ENCODE data around the gene LRP3.
"Not testable (repeated sequence)": the region's sequence is repeated elsewhere in the genome, so short reads cannot be mapped to it uniquely, and the experiment has no call there.

The LRP3 gene

DNA sequence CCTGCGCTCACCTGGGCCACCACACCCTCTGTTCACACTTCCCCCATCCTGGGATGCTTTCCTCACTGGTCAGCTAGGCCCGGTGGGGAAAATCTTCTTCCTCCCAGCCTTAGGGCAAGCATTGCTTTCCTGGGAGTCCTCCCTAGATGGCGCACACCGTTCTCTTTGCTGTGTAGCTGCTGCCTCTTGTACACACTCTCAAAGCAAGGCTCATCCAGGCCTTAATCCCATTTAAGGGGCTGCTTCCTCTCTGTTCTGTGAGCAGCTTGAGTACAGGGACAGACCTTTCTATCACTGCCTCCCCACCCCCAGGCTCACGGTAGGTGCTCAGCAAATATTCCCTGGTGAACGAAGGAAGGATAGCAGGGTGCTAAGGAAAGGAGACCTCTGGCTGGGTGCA is 20.5 kb downstream of the LRP3 start:
- no peak overlapping the region for H3K4me3 Mint-ChIP-seq
- H3K9me3 Mint-ChIP-seq = no peaks in the 10 kb centered on the region
- H3K27me3 Mint-ChIP-seq = no peaks in the 10 kb centered on the region
- no peaks in the 10 kb centered on the region for H3K36me3 Mint-ChIP-seq (ENCODE audit: low read depth)
- no peaks in the 10 kb centered on the region for H3K4me1 Mint-ChIP-seq
- H3K27ac Mint-ChIP-seq = no peak overlapping the region
- ATAC-seq (no peak), DNase-seq (no peak)

DNA sequence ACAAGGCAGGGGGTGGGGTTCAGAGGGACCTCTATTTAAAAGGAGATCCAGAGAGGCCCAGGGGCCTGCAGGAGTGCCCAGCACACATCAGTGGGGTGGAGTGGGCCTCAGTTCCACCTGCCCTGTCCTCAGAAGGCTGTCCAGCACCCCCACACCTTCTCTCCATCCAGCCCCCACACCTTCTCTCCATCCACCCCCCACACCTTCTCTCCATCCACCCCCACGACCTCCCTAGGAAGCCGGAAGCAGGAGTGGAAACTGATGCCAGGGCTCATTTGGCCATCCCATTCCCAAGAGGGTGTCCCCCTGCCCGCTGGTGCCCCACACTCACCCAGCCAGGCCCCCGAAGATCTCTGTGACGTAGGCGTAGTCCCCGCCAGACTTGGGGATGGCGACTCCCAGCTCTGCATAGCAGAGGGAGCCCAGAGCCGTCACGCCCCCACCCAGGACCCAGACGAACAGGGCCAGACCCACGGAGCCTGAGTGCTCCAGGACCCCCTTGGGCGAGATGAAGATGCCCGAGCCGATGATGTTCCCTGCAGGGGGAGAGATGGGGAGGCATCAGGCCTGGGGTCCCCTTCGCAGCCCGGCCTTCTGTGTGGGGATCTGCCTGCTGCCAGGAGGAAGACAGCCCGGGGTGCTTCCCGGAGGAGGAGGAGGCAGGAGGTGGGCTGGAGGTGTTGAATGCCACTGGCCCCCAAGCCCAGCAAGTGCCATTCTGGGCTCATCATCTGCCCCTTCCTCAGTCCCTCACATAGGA is 21.5 kb downstream of the LRP3 start:
- Mint-ChIP-seq H3K27ac (no peak overlapping the region), H3K36me3 (ENCODE audit: low read depth) (no peaks in the 10 kb centered on the region), H3K27me3 (peaks cover 4% of the 10 kb centered on the region), H3K4me1 (no peaks in the 10 kb centered on the region), H3K4me3 (no peak overlapping the region), H3K9me3 (no peaks in the 10 kb centered on the region)
- no peak for ATAC-seq
- DNase-seq = no peak

DNA sequence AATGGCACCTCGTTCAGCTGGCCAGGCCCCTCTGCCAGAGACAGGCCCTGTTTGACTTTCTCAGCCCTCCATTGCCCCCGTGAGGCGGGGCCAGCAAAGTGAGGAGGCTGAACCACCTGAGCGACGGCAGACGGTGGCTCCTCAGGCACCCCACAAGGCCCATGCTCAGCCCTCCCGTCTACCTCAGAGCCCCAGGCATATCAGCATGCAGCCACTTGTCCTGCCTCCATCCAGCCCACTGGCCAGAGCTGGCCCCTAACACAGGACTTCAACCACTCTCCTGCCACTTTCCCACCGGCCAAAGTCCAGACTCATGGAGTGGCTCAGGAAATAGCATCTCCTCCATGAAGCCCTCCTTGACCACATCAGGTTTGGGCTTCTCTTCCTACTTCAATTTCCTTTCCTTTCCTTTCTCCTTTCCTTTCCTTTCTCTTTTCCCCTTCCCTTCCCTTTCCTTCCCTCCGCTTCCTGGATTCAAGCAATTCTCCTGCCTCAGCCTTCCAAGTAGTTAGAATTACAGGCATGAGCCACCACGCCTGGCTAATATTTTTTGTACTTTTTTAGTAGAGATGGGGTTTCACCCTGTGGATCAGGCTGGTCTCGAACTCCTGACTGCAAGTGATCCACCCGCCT is 22.2 kb downstream of the LRP3 start:
- no peaks in the 10 kb centered on the region for H3K4me1 Mint-ChIP-seq
- no peak for DNase-seq
- no peaks in the 10 kb centered on the region for H3K36me3 Mint-ChIP-seq (ENCODE audit: low read depth)
- H3K27me3 Mint-ChIP-seq = peaks cover 7% of the 10 kb centered on the region
- no peak overlapping the region for H3K4me3 Mint-ChIP-seq
- H3K27ac Mint-ChIP-seq = no peak overlapping the region
- no peak for ATAC-seq
- H3K9me3 Mint-ChIP-seq = no peaks in the 10 kb centered on the region

DNA sequence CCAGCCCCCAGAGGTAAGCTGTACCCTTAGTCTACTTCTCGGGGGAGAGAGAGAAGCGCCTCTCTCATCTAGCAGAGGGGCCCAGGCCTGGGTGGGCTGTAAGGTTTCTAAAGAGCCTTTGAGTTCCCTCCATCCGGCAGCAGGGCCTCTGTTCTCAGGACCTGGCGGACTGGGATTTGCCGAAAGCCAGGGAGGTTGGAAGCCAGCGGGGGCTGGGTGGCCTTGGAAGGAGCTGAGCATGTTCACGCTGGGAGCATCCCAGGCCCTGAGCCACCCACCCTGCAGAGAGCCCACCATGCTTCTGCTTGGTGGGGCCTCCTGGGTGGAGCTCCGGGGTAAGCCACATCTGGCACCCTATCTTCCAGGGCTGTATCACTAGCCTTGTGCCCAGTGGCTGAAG is 23.8 kb downstream of the LRP3 start:
- no peaks in the 10 kb centered on the region for H3K4me1 Mint-ChIP-seq
- DNase-seq (no peak), ATAC-seq (no peak)
- H3K36me3 Mint-ChIP-seq (ENCODE audit: low read depth) = no peaks in the 10 kb centered on the region
- H3K27ac Mint-ChIP-seq = no peak overlapping the region
- peaks cover 12% of the 10 kb centered on the region for H3K27me3 Mint-ChIP-seq
- no peak overlapping the region for H3K4me3 Mint-ChIP-seq
- H3K9me3 Mint-ChIP-seq = no peaks in the 10 kb centered on the region

DNA sequence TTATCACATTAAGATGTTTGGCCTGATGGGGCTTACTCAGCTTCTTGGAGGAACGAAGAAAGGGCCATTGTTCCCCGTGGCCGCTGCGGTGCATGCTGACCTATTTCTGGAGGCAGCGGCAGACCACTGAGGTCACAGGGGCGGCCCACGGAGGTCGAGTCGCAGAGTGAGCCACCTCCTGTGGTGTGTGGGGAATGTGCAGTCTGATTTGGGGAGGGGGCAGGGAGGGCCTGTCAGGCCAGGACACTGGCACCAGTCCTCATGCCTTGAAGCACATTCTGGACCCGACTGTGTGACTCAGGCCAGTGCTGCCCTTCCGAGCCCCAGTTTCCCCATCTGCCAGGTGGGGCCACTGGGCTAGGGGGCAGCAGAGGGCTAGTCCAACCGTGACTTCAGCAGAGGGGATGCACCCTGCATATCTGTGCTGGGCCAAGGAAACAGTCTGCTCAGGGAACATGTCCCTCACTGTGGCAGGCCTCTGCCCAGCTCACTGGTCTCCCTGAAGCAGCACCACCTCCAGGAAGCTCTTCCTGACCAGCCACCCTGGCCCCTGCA is 25.2 kb downstream of the LRP3 start:
- H3K36me3 Mint-ChIP-seq (ENCODE audit: low read depth) = no peaks in the 10 kb centered on the region
- H3K27ac Mint-ChIP-seq = no peak overlapping the region
- ATAC-seq (no peak), DNase-seq (no peak)
- H3K4me1 Mint-ChIP-seq = no peaks in the 10 kb centered on the region
- H3K9me3 Mint-ChIP-seq = no peaks in the 10 kb centered on the region
- peaks cover 17% of the 10 kb centered on the region for H3K27me3 Mint-ChIP-seq
- no peak overlapping the region for H3K4me3 Mint-ChIP-seq

DNA sequence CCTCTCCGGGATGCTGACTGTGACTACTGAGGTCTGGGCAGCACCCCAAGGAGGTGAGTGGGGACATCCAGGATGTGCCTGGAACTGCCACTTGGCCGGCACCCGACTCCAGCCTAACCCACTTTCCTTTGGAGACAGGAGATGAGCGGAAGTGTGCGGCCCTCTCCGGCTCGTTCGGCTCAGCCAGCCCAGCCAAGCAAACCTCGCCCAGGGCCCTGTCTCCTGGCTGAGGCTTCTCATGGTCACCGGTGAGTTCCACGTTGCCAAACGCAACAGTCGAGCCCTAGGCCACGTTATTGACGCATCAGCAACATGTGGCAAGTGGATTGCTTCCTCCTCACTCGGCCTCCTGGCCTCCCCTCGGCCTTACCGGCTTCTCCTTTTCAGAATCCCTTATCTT is 26.0 kb downstream of the LRP3 start:
- H3K27me3 Mint-ChIP-seq = peaks cover 24% of the 10 kb centered on the region
- H3K4me3 Mint-ChIP-seq = no peak overlapping the region
- ATAC-seq = no peak
- no peaks in the 10 kb centered on the region for H3K36me3 Mint-ChIP-seq (ENCODE audit: low read depth)
- H3K27ac Mint-ChIP-seq = no peak overlapping the region
- no peak for DNase-seq
- H3K9me3 Mint-ChIP-seq = no peaks in the 10 kb centered on the region
- peaks cover 2% of the 10 kb centered on the region for H3K4me1 Mint-ChIP-seq

DNA sequence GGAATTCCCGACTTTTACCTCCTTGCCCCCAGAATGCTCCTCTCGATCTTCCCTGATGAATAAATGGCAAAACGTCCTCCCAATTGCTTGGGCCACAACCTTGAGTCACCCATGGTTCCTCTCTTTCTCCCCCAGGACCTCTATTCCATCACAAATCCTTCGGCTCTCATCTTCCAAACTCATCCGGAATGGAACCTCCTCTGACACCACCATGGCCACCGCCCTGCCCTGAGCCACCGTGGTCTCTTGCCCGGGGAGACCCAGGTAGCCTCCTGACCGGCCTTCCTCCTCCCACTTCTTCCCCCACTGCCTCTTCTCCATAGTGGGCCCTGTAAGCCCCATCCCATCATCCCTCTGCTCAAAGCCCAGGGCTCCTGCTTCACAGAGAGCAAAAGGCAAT is 26.6 kb downstream of the LRP3 start:
- no peak overlapping the region for H3K4me3 Mint-ChIP-seq
- no peaks in the 10 kb centered on the region for H3K9me3 Mint-ChIP-seq
- H3K27ac Mint-ChIP-seq = no peak overlapping the region
- ATAC-seq (no peak), DNase-seq (no peak)
- no peaks in the 10 kb centered on the region for H3K36me3 Mint-ChIP-seq (ENCODE audit: low read depth)
- peaks cover 2% of the 10 kb centered on the region for H3K4me1 Mint-ChIP-seq
- peaks cover 25% of the 10 kb centered on the region for H3K27me3 Mint-ChIP-seq

DNA sequence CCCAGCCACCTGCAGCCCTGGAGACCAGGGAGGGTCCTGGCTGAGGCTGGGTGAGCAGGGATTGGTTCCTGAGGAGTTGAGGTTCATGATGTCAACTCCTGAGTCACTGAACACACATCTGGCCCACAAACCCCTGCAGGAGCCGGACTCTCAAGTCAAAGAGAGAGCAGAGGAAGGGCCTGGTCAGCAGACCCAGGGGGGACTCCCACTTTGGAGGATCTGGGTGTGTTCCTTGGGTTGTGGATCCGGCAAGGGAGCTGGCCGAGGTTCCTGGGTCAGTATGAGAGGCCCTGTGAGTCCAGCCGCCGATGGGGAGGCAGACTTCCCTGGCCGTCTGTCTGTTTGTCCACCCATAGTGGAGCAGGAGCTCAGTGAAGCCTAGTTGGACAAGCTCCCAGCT is 27.5 kb downstream of the LRP3 start:
- ATAC-seq (no peak), DNase-seq (no peak)
- Mint-ChIP-seq H3K27ac (no peak overlapping the region), H3K4me1 (peaks cover 10% of the 10 kb centered on the region), H3K36me3 (ENCODE audit: low read depth) (no peaks in the 10 kb centered on the region), H3K4me3 (no peak overlapping the region), H3K27me3 (peaks cover 32% of the 10 kb centered on the region), H3K9me3 (no peaks in the 10 kb centered on the region)

DNA sequence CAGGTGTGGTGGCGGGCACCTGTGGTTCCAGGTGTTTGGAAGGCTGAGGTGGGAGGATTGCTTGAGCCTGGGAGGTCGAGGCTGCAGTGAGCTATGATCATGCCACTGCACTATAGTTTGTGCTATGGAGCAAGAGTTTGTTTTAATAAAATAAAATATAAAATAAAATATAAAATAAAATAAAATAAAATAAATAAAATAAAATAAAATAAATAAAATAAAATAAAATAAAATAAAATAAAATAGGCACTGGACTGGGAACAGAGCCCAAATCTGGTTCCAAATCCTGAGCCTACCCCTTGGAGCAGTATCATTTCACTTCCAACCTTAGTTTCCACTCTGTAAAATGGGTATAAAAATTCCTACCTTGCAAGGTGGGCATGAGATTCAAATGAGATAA is 28.1 kb downstream of the LRP3 start:
- ATAC-seq; DNase-seq; H3K36me3 Mint-ChIP-seq (ENCODE audit: low read depth); H3K4me1 Mint-ChIP-seq; H3K9me3 Mint-ChIP-seq; H3K4me3 Mint-ChIP-seq; H3K27ac Mint-ChIP-seq: not testable (repeated sequence)
- H3K27me3 Mint-ChIP-seq = peaks cover 36% of the 10 kb centered on the region

DNA sequence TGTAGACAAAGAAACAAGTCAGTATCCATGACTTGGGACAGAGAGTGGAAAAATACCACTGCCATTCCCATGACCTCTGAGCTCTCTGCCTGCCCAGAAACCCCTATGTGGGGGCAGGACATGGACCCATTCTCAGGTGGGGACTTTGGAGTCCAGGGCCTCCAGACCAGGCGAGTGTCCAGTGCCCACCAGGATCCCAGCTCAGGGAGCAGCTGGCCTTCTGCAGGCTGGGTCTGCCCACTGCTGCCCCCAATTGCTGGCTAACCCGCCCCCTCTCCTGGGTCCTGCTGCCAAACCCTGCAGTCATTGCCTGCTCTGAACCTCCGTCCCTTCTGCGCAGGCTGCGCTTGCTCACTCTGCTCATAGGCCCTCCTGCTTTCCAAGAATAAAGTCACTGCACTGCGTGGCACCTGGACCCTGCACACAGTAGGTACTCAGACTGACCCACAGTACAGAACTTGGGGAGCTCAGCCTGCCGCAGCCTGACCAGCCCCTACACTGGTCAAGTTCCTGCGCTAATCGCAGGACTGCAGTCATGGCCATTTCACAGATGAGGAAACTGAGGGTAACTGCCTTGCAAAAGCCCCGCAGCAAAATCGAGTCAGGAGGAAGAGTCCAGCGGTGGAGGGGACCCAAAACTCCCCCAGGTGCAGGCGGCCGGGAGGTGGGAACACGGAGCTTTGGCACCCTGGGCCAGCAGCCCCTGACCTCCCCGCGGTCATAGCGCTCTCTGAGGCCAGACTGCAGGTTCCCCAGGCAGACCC is 30.7 kb downstream of the LRP3 start:
- no peak overlapping the region for H3K4me3 Mint-ChIP-seq
- peaks cover 10% of the 10 kb centered on the region for H3K4me1 Mint-ChIP-seq
- H3K27ac Mint-ChIP-seq = no peak overlapping the region
- no peak for DNase-seq
- peaks cover 14% of the 10 kb centered on the region for H3K36me3 Mint-ChIP-seq (ENCODE audit: low read depth)
- peaks cover 17% of the 10 kb centered on the region for H3K9me3 Mint-ChIP-seq
- no peak for ATAC-seq
- peaks cover 55% of the 10 kb centered on the region for H3K27me3 Mint-ChIP-seq

DNA sequence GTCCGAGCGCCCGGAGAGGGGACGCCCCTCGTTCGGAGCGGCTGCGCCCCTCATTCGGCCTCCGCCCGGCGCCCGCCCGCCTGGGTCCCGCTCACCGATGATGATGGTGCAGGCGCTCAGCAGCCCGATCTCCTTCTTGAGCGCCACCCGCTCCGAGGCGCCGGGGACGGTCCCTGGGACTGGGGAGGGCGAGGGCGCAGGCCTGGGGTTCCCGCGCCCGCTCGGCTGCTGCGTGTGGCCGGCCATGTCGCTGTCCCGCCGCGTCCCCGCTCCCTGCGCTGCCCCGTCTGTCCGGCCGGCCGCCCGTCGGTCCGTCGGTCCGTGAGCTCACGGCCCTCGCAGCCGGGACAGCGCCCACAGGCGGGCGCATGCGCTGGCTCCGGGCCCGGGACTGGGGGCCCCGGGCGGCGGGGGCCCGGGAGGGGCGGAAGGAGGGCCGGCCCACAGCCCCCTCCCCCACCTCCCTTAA is 31.4 kb downstream of the LRP3 start, which contains the start of gene SLC7A10:
SLC7A10 (minus strand) TSS at position 393 of the 469 bp plus-strand sequence; CDS start at position 246, 147 bp downstream.
- Mint-ChIP-seq H3K27ac (no peak within 1 kb of the TSS), H3K27me3 (peaks cover 57% of the 10 kb centered on the region), H3K36me3 (ENCODE audit: low read depth) (peaks cover 14% of the 10 kb centered on the region), H3K4me3 (peak within 1 kb of the TSS; percentile 53), H3K4me1 (peaks cover 10% of the 10 kb centered on the region), H3K9me3 (peaks cover 17% of the 10 kb centered on the region)
- DNase-seq (no peak), ATAC-seq (no peak)

DNA sequence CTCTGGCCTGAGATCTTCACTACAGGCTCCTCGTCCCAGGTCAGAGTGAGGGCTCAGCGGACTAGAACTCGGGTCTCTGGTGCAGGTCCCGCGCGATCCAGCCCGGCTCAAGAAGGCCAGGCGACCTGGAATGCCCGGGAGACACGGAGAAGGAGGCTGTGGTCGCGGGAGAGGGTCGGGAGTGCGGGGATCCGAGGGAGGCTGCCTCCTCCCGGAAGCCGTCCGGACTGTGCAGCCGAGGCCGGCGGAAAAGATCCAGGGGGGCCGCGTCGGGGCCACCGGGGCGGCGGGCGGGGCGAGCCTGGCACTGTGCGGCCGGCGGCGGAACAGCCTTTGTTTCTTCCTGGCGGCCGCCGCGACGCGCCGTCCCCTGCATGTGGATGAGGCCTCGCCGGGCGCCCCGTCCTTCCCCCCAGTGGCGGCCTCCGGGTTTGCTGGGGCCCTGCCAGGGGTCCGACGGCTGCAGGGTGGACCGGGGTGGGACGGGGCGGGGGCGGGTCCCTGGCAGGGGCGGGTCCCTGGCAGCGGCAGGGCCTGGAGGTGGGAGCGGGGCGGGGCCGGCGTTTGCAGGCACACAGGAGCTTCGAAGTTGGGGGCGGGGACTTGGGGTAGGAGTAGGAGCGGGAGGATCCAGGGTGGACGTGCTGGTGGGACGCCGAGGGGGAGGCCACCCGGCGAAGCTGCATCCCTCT is 32.6 kb downstream of the LRP3 start:
- peaks cover 14% of the 10 kb centered on the region for H3K36me3 Mint-ChIP-seq (ENCODE audit: low read depth)
- H3K4me1 Mint-ChIP-seq = peaks cover 10% of the 10 kb centered on the region
- no peak overlapping the region for H3K27ac Mint-ChIP-seq
- peaks cover 58% of the 10 kb centered on the region for H3K27me3 Mint-ChIP-seq
- DNase-seq (no peak), ATAC-seq (no peak)
- peak overlapping the region; percentile 53 for H3K4me3 Mint-ChIP-seq
- H3K9me3 Mint-ChIP-seq = peaks cover 17% of the 10 kb centered on the region

DNA sequence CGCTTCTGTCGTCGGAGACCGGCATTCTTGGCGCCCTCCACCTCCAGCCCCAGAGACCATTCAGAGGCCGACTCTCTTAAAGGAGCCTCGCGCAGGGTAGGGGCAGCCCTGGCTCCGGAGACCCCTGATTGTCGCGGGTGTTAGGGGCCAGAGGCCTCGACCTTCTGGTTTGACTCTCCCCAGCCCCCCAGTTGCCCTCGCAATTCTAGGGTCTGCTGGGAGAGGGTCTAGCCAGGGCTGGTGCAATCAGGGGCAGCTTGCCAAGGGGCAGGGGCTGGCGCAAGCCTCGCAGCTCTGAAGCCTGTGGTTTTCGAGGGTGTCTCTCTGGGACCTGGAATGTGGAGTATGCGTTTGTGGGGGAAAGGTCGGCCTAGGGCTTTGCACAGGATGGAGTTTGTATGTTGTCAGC is 33.1 kb downstream of the LRP3 start:
- Mint-ChIP-seq H3K27me3 (peaks cover 60% of the 10 kb centered on the region), H3K4me1 (peaks cover 10% of the 10 kb centered on the region), H3K27ac (no peak overlapping the region), H3K36me3 (ENCODE audit: low read depth) (peaks cover 14% of the 10 kb centered on the region), H3K9me3 (peaks cover 17% of the 10 kb centered on the region), H3K4me3 (no peak overlapping the region)
- ATAC-seq (peak; percentile 14), DNase-seq (no peak)
